ENCODE results near the gene FHOD3.

DNA sequence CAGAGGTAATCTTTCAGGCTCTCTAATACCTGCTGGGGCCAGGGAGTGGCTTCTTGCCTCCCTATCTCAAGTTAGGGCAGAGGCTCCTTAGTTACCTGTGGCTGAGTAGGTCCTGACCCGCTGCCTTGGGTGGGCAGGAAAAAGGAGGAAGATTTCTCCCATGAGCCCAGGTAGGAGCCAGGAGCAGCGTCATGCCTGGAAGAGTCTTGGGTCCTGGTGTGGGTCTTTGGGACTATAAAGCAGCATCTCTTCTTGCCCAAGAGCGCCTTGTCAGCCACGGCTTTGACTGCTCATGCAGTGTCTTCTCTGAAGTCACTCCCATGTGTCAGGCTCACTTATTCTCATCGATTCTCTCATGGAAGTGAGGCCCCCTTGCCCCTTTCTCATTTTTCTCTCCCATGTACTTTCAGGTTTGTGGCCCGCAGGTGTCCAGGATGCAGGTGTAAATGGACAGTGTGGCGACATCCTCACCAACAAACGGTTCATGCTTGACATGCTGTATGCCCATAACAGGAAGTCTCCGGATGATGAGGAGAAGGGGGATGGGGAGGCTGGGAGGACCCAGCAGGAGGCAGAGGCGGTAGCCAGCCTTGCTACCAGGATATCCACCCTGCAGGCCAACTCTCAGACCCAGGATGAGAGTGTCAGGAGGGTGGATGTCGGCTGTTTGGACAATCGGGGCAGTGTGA, 420.1 kb downstream of the FHOD3 start:
- TF ChIP-seq, protein P1, sequence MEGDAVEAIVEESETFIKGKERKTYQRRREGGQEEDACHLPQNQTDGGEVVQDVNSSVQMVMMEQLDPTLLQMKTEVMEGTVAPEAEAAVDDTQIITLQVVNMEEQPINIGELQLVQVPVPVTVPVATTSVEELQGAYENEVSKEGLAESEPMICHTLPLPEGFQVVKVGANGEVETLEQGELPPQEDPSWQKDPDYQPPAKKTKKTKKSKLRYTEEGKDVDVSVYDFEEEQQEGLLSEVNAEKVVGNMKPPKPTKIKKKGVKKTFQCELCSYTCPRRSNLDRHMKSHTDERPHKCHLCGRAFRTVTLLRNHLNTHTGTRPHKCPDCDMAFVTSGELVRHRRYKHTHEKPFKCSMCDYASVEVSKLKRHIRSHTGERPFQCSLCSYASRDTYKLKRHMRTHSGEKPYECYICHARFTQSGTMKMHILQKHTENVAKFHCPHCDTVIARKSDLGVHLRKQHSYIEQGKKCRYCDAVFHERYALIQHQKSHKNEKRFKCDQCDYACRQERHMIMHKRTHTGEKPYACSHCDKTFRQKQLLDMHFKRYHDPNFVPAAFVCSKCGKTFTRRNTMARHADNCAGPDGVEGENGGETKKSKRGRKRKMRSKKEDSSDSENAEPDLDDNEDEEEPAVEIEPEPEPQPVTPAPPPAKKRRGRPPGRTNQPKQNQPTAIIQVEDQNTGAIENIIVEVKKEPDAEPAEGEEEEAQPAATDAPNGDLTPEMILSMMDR (conservative IDR thresholded peaks at IDR 0.05; ENCODE audit: low read depth, low read length) = no peak
- no peak for TF ChIP-seq EZH2 (IDR thresholded peaks at IDR 0.05; ENCODE audit: borderline replicate concordance, low read depth, low read length, poor library complexity, severe bottlenecking)

Data from A673 (cell line).